ENCODE results near the gene DTD2. TPM values are rescaled to one million over a fixed set of nuclear protein-coding genes. Genes with fewer than 3 reads are reported as not detected.

Gene DTD2
- total RNA-seq, 1 experiment from 2014 or later = 16.7 TPM

DNA sequence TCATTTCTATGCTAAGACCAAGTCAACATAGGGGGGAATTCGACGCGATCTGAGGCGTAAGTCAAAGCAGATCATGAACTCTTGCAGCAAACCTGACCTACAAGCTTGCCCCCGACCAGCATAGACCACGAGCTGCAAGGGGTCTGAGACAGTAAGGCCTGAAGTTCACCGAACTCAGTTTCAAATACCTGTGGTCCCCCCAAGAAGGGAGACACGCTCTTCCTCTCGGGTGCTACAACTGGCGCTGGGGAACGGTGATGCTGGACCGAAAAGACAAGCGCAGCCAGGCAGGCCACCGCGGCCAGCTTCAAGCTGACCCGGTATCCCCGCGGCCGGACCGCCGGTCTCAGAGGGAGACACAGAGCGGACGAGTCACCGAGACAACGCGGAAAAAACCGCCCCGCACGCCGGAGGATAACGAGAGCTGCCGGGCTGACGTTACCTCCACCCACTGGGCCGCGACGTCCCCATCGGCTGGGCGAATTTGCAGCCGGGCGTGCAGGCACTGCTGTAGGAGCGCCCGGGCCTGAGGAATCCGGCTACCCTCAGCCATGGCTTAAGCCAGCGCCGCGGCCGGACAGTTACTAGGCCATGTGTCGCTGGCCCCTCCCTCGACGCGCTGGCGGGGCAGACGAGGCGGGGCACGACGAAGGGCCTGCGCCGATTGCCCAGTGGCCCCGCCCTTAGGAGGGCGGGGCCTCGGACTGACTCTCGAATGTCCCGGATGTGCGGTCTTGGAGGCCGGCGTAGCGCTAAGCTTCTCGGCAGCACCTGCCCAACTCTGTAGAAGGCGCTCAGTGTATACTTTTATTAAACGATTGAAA, at the start of gene DTD2 (continued):
- TF ChIP-seq, protein P1, sequence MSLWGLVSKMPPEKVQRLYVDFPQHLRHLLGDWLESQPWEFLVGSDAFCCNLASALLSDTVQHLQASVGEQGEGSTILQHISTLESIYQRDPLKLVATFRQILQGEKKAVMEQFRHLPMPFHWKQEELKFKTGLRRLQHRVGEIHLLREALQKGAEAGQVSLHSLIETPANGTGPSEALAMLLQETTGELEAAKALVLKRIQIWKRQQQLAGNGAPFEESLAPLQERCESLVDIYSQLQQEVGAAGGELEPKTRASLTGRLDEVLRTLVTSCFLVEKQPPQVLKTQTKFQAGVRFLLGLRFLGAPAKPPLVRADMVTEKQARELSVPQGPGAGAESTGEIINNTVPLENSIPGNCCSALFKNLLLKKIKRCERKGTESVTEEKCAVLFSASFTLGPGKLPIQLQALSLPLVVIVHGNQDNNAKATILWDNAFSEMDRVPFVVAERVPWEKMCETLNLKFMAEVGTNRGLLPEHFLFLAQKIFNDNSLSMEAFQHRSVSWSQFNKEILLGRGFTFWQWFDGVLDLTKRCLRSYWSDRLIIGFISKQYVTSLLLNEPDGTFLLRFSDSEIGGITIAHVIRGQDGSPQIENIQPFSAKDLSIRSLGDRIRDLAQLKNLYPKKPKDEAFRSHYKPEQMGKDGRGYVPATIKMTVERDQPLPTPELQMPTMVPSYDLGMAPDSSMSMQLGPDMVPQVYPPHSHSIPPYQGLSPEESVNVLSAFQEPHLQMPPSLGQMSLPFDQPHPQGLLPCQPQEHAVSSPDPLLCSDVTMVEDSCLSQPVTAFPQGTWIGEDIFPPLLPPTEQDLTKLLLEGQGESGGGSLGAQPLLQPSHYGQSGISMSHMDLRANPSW (CRISPR knock-in tag; conservative IDR thresholded peaks at IDR 0.05; ENCODE audit: low read depth) = no peak
- TF ChIP-seq, protein P2, sequence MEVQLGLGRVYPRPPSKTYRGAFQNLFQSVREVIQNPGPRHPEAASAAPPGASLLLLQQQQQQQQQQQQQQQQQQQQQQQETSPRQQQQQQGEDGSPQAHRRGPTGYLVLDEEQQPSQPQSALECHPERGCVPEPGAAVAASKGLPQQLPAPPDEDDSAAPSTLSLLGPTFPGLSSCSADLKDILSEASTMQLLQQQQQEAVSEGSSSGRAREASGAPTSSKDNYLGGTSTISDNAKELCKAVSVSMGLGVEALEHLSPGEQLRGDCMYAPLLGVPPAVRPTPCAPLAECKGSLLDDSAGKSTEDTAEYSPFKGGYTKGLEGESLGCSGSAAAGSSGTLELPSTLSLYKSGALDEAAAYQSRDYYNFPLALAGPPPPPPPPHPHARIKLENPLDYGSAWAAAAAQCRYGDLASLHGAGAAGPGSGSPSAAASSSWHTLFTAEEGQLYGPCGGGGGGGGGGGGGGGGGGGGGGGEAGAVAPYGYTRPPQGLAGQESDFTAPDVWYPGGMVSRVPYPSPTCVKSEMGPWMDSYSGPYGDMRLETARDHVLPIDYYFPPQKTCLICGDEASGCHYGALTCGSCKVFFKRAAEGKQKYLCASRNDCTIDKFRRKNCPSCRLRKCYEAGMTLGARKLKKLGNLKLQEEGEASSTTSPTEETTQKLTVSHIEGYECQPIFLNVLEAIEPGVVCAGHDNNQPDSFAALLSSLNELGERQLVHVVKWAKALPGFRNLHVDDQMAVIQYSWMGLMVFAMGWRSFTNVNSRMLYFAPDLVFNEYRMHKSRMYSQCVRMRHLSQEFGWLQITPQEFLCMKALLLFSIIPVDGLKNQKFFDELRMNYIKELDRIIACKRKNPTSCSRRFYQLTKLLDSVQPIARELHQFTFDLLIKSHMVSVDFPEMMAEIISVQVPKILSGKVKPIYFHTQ (CRISPR knock-in tag; IDR thresholded peaks at IDR 0.05) = no peak
- no peak for TF ChIP-seq OVOL2 (CRISPR knock-in tag; IDR thresholded peaks at IDR 0.05; ENCODE audit: borderline replicate concordance)
- TF ChIP-seq IRF2 (CRISPR knock-in tag; IDR thresholded peaks at IDR 0.05; ENCODE audit: borderline replicate concordance, low read depth) = 0 out of 2 replicates have a peak, but pooled peaks have one; percentile 38
- TF ChIP-seq, protein P3, sequence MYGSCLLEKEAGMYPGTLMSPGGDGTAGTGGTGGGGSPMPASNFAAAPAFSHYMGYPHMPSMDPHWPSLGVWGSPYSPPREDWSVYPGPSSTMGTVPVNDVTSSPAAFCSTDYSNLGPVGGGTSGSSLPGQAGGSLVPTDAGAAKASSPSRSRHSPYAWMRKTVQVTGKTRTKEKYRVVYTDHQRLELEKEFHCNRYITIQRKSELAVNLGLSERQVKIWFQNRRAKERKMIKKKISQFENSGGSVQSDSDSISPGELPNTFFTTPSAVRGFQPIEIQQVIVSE (CRISPR knock-in tag; IDR thresholded peaks at IDR 0.05; ENCODE audit: borderline replicate concordance) = no peak
- TF ChIP-seq, protein P4, sequence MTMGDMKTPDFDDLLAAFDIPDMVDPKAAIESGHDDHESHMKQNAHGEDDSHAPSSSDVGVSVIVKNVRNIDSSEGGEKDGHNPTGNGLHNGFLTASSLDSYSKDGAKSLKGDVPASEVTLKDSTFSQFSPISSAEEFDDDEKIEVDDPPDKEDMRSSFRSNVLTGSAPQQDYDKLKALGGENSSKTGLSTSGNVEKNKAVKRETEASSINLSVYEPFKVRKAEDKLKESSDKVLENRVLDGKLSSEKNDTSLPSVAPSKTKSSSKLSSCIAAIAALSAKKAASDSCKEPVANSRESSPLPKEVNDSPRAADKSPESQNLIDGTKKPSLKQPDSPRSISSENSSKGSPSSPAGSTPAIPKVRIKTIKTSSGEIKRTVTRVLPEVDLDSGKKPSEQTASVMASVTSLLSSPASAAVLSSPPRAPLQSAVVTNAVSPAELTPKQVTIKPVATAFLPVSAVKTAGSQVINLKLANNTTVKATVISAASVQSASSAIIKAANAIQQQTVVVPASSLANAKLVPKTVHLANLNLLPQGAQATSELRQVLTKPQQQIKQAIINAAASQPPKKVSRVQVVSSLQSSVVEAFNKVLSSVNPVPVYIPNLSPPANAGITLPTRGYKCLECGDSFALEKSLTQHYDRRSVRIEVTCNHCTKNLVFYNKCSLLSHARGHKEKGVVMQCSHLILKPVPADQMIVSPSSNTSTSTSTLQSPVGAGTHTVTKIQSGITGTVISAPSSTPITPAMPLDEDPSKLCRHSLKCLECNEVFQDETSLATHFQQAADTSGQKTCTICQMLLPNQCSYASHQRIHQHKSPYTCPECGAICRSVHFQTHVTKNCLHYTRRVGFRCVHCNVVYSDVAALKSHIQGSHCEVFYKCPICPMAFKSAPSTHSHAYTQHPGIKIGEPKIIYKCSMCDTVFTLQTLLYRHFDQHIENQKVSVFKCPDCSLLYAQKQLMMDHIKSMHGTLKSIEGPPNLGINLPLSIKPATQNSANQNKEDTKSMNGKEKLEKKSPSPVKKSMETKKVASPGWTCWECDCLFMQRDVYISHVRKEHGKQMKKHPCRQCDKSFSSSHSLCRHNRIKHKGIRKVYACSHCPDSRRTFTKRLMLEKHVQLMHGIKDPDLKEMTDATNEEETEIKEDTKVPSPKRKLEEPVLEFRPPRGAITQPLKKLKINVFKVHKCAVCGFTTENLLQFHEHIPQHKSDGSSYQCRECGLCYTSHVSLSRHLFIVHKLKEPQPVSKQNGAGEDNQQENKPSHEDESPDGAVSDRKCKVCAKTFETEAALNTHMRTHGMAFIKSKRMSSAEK (CRISPR knock-in tag; IDR thresholded peaks at IDR 0.05; ENCODE audit: borderline replicate concordance) = no peak
- TF ChIP-seq ZNF219 (CRISPR knock-in tag; IDR thresholded peaks at IDR 0.05; ENCODE audit: borderline replicate concordance) = no peak
- TF ChIP-seq ZNF263 (CRISPR knock-in tag; IDR thresholded peaks at IDR 0.05; ENCODE audit: low read depth) = no peak
- TF ChIP-seq HMGA2 (CRISPR knock-in tag; IDR thresholded peaks at IDR 0.05) = no peak
- TF ChIP-seq FOXK1 (CRISPR knock-in tag; IDR thresholded peaks at IDR 0.05) = peak; percentile 85
- no peak for TF ChIP-seq ZNF317 (CRISPR knock-in tag; IDR thresholded peaks at IDR 0.05; ENCODE audit: borderline replicate concordance, low read depth)

DNA sequence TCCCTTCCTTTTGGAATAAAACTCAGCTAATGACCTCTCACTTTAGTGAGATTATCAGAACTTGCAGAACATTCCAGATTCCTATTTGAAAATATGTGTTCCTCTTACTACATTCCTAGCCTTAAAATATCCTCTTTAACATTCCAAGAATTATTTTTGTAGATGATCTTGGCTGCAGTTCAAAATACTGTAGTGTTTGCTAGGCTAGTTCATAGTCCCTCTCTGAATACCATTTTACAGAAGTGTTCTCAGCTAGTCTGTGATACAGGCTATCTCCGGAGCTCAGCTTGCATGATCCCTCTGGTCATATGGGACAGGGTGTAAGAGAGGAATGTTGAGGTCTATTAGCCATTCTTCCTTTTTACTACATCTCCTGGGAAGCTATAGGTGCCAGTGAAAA, 48.1 kb upstream of the DTD2 start:
- CTCF ChIA-PET = no interaction called here
- H3K36me3 Mint-ChIP-seq = no peaks in the 10 kb centered on the region
- H3K4me3 Mint-ChIP-seq = no peak overlapping the region
- no peaks in the 10 kb centered on the region for H3K27me3 Mint-ChIP-seq (ENCODE audit: low read depth)
- H3K4me1 Mint-ChIP-seq = no peaks in the 10 kb centered on the region
- DNase-seq (ENCODE audit: low spot score) (no peak), ATAC-seq (no peak)
- POLR2A ChIA-PET = no interaction called here
- TF ChIP-seq NR2C2 (CRISPR knock-in tag; IDR thresholded peaks at IDR 0.05) (no peak), SOX15 (CRISPR knock-in tag; IDR thresholded peaks at IDR 0.05) (no peak), FOXP1 (CRISPR knock-in tag; IDR thresholded peaks at IDR 0.05; ENCODE audit: borderline replicate concordance) (no peak), ZNF219 (CRISPR knock-in tag; IDR thresholded peaks at IDR 0.05; ENCODE audit: borderline replicate concordance) (no peak), ESRRA (CRISPR knock-in tag; IDR thresholded peaks at IDR 0.05; ENCODE audit: borderline replicate concordance) (no peak), SMAD4 (CRISPR knock-in tag; IDR thresholded peaks at IDR 0.05) (no peak)
- TF ChIP-seq, protein P5, sequence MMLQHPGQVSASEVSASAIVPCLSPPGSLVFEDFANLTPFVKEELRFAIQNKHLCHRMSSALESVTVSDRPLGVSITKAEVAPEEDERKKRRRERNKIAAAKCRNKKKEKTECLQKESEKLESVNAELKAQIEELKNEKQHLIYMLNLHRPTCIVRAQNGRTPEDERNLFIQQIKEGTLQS (CRISPR knock-in tag; conservative IDR thresholded peaks at IDR 0.05) = no peak
- TF ChIP-seq, protein P4 (CRISPR knock-in tag; IDR thresholded peaks at IDR 0.05; ENCODE audit: borderline replicate concordance) = no peak
- TF ChIP-seq, protein P6, sequence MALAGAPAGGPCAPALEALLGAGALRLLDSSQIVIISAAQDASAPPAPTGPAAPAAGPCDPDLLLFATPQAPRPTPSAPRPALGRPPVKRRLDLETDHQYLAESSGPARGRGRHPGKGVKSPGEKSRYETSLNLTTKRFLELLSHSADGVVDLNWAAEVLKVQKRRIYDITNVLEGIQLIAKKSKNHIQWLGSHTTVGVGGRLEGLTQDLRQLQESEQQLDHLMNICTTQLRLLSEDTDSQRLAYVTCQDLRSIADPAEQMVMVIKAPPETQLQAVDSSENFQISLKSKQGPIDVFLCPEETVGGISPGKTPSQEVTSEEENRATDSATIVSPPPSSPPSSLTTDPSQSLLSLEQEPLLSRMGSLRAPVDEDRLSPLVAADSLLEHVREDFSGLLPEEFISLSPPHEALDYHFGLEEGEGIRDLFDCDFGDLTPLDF (CRISPR knock-in tag; IDR thresholded peaks at IDR 0.05) = no peak
- H3K9me3 Mint-ChIP-seq = no peaks in the 10 kb centered on the region
- H3K27ac Mint-ChIP-seq = no peak overlapping the region
